Breast epithelium (tissue), 3 donors: ENCODE results near the gene OCEL1.

Experiments
- CTCF ChIP-seq, 3 donors: fragments of 450-650 bp; IDR thresholded peaks; one replicate each; pipeline ENCODE4 v1.5.1; 2016 to 2017; ENCODE audit warnings: antibody characterized with exemption in 3 of 3, mild to moderate bottlenecking in 3 of 3, moderate library complexity in 3 of 3
- POLR2A ChIP-seq: fragments of 450-650 bp; IDR thresholded peaks from one replicate; pipeline ENCODE4 v1.6.1; 2016; ENCODE audit warnings: antibody characterized with exemption, mild to moderate bottlenecking, moderate library complexity

GRCh38 chr19:17185590-17185989 lies 40.4 kb upstream of the OCEL1 start:
- TF ChIP-seq CTCF (IDR thresholded peaks at IDR 0.05) = no peak
- TF ChIP-seq POLR2A = no peak
